HepG2 (cell line): Measurements from ENCODE around the gene TMEM200B. TPM values are rescaled to one million over a fixed set of nuclear protein-coding genes. Genes with fewer than 3 reads are reported as not detected.
"Not testable (repeated sequence)": the region's sequence is repeated elsewhere in the genome, so short reads cannot be mapped to it uniquely, and the experiment has no call there.

ENCODE experiments used
- ATAC-seq: fragments of 200-7000 bp; cut with Tn5 transposase; 3 replicates; pipeline ENCODE4 v1.9.1; 2020; ENCODE audit warnings: mild to moderate bottlenecking, moderate library complexity
- BruUV-seq: library from RNA; stranded (reverse); fragments of 400-500 nt; replicated peaks from 2 replicates; lab custom pipeline; 2021; lab: Mats Ljungman, UMichigan
- CTCF ChIA-PET: fragments of 300-600 bp; formaldehyde crosslinking; extraction: SDS; loops from one replicate; lab custom pipeline; 2021; ENCODE audit warnings: low total read pairs, inconsistent platforms, low intra/inter-chr PET ratio; lab: Yijun Ruan, JAX
- POLR2A ChIA-PET: fragments of 350-600 bp; sonication (Branson Sonifier 250); formaldehyde crosslinking; loops from one replicate; lab custom pipeline; 2020; ENCODE audit warnings: antibody characterized with exemption, inconsistent platforms; lab: Yijun Ruan, JAX
- DNase-seq: peaks from one replicate; pipeline ENCODE4 v3.0.0-alpha.2; 2015; ENCODE audit warnings: low spot score
- FAIRE-seq: peaks from 3 replicates; lab custom pipeline; 2011; peaks lifted over from hg19 to GRCh38; lab: Jason Lieb, UNC
- H2AFZ ChIP-seq: one replicate; pipeline ENCODE4 v1.6.1; 2011; ENCODE audit warnings: low read length, inconsistent platforms
- H3K27ac ChIP-seq: fragments of 300-600 bp; 3 replicates; pipeline ENCODE4 v1.8.0; 2011; ENCODE audit warnings: mixed run types, mild to moderate bottlenecking, mixed read lengths, low read length, inconsistent platforms; ENCODE audit not compliant: insufficient read depth; ENCODE audit errors: extremely low read length
- H3K27me3 ChIP-seq, 2 experiments: fragments of 200-600 bp in 1 of 2; 2 replicates in 1 of 2; 3 replicates in 1 of 2; pipeline versions ENCODE4 v1.6.0 to v1.8.0; 2011; ENCODE audit warnings: low read length in 2 of 2, mild to moderate bottlenecking in 2 of 2, moderate library complexity in 2 of 2, inconsistent platforms in 1 of 2; ENCODE audit not compliant: insufficient read depth in 2 of 2, control insufficient read depth in 1 of 2
- H3K36me3 ChIP-seq, 2 experiments: fragments of 200-600 bp in 1 of 2; replicated peaks in 1 of 2; 2 replicates in 1 of 2; 3 replicates in 1 of 2; pipeline versions ENCODE4 v1.5.1 to v1.8.0; 2011; ENCODE audit warnings: low read length in 2 of 2, inconsistent platforms in 1 of 2; ENCODE audit not compliant: insufficient read depth in 2 of 2, control insufficient read depth in 1 of 2
- H3K4me1 ChIP-seq: 2 replicates; pipeline ENCODE4 v1.5.1; 2012; ENCODE audit warnings: low read length, inconsistent platforms; ENCODE audit not compliant: insufficient read depth
- H3K4me2 ChIP-seq: 2 replicates; pipeline ENCODE4 v1.6.0; 2011; ENCODE audit warnings: low read depth, low read length, inconsistent platforms
- H3K4me3 ChIP-seq, 3 experiments: fragments of 200-600 bp in 1 of 3; sonication (generic), shearing (Covaris generic) in 1 of 3; replicated peaks in 1 of 3; 2 replicates each; pipeline ENCODE4 v1.5.1; 2011 to 2016; ENCODE audit warnings: low read length in 3 of 3, inconsistent platforms in 2 of 3, low read depth in 2 of 3, mild to moderate bottlenecking in 2 of 3, control low read depth in 1 of 3, mixed read lengths in 1 of 3; ENCODE audit not compliant: insufficient read depth in 1 of 3
- H3K79me2 ChIP-seq: one replicate; pipeline ENCODE4 v1.6.1; 2011; ENCODE audit warnings: low read length, inconsistent platforms; ENCODE audit not compliant: insufficient read depth
- H3K9ac ChIP-seq: 2 replicates; pipeline ENCODE4 v1.6.0; 2011; ENCODE audit warnings: mild to moderate bottlenecking, low read depth, low read length, inconsistent platforms; ENCODE audit not compliant: insufficient read depth
- H3K9me3 ChIP-seq: 2 replicates; pipeline ENCODE4 v1.5.1; 2012; ENCODE audit warnings: mild to moderate bottlenecking, low read length
- H4K20me1 ChIP-seq: 2 replicates; pipeline ENCODE4 v1.6.0; 2011; ENCODE audit warnings: inconsistent platforms, mild to moderate bottlenecking, low read length, moderate library complexity; ENCODE audit not compliant: insufficient read depth
- TBX2 ChIP-seq: sonication (generic); formaldehyde crosslinking; IDR thresholded peaks from 2 replicates; pipeline ENCODE4 v1.5.0; 2020; ENCODE audit warnings: missing genetic modification reagents, mild to moderate bottlenecking, borderline replicate concordance
- ZNF615 ChIP-seq: sonication (generic); formaldehyde crosslinking; IDR thresholded peaks from 2 replicates; pipeline ENCODE4 v1.5.0; 2020; ENCODE audit warnings: mild to moderate bottlenecking, missing genetic modification reagents, borderline replicate concordance
- WGBS: methylation state at CpG from one replicate; pipeline ENCODE4 v1.1.6; 2017; ENCODE audit warnings: low lambda C conversion rate; 5-methylcytosine and 5-hydroxymethylcytosine counted together
- in situ Hi-C: cut with HindIII; loops from 2 replicates; pipeline ENCODE4 v1.10.0; 2017; ENCODE audit warnings: low pct_unique_long_range_greater_than_20kb; ENCODE audit not compliant: extremely low pct_ligation_motif_present
- intact Hi-C: fragments of 100-400 bp; cut with micrococcal nuclease; formaldehyde crosslinking; loops from one replicate; pipeline ENCODE4 v1.10.0; 2022; ENCODE audit not compliant: unreplicated experiment
- polyA plus RNA-seq, 8 experiments: library from polyadenylated mRNA; depleted of rRNA in 3 of 8; stranded (reverse) in 7 of 8; unstranded in 1 of 8; fragments of >200 nt; fragmentation: Illumina TruSeq in 4 of 8; extraction: Trizol in 4 of 8; gene quantifications; 2 replicates each; pipeline versions ENCODE4 v1.2.1 to v1.2.3, GENCODE V29; 2011 to 2016; ENCODE audit warnings: low read depth in 4 of 8, missing spikeins in 1 of 8, mixed read lengths in 1 of 8; ENCODE audit not compliant: insufficient read depth in 1 of 8
- total RNA-seq, 5 experiments: library from RNA; depleted of rRNA; stranded (reverse); fragments of >200 nt; fragmentation: Illumina TruSeq; extraction: Trizol; gene quantifications; 2 replicates each; pipeline ENCODE4 v1.2.3, GENCODE V29; 2016; ENCODE audit warnings: low read depth in 1 of 5
- TF ChIP-seq, protein P1 (sequence below): sonication (generic); formaldehyde crosslinking; IDR thresholded peaks from 2 replicates; pipeline ENCODE4 v1.5.0; 2020; ENCODE audit warnings: mild to moderate bottlenecking, missing genetic modification reagents, borderline replicate concordance

TMEM200B gene
- total and polyA plus RNA-seq, 2 of the 13 experiments (the other 11 are each of a cell fraction or from before 2014, with no cell fraction given) = 1.1 to 1.4 TPM

DNA sequence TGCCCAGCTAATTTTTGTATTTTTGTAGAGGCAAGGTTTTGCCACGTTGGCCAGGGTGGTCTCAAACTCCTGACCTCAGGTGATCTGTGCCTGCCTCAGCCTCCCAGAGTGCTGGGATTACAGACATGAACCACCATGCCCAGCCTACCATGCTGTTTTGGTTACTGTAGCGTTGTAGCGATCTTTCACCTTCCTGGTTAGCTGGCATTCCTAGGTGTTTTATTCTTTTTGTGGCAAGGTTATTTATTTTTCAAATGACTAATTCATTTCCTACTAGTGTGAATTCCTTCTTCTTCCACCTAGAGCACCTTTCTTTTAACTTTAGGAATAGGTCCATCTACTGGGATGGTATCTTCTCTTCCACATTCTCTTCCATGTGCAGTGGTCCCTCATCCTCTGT lies 29.3 kb downstream of the TMEM200B start (continued):
- TF ChIP-seq, protein P1, sequence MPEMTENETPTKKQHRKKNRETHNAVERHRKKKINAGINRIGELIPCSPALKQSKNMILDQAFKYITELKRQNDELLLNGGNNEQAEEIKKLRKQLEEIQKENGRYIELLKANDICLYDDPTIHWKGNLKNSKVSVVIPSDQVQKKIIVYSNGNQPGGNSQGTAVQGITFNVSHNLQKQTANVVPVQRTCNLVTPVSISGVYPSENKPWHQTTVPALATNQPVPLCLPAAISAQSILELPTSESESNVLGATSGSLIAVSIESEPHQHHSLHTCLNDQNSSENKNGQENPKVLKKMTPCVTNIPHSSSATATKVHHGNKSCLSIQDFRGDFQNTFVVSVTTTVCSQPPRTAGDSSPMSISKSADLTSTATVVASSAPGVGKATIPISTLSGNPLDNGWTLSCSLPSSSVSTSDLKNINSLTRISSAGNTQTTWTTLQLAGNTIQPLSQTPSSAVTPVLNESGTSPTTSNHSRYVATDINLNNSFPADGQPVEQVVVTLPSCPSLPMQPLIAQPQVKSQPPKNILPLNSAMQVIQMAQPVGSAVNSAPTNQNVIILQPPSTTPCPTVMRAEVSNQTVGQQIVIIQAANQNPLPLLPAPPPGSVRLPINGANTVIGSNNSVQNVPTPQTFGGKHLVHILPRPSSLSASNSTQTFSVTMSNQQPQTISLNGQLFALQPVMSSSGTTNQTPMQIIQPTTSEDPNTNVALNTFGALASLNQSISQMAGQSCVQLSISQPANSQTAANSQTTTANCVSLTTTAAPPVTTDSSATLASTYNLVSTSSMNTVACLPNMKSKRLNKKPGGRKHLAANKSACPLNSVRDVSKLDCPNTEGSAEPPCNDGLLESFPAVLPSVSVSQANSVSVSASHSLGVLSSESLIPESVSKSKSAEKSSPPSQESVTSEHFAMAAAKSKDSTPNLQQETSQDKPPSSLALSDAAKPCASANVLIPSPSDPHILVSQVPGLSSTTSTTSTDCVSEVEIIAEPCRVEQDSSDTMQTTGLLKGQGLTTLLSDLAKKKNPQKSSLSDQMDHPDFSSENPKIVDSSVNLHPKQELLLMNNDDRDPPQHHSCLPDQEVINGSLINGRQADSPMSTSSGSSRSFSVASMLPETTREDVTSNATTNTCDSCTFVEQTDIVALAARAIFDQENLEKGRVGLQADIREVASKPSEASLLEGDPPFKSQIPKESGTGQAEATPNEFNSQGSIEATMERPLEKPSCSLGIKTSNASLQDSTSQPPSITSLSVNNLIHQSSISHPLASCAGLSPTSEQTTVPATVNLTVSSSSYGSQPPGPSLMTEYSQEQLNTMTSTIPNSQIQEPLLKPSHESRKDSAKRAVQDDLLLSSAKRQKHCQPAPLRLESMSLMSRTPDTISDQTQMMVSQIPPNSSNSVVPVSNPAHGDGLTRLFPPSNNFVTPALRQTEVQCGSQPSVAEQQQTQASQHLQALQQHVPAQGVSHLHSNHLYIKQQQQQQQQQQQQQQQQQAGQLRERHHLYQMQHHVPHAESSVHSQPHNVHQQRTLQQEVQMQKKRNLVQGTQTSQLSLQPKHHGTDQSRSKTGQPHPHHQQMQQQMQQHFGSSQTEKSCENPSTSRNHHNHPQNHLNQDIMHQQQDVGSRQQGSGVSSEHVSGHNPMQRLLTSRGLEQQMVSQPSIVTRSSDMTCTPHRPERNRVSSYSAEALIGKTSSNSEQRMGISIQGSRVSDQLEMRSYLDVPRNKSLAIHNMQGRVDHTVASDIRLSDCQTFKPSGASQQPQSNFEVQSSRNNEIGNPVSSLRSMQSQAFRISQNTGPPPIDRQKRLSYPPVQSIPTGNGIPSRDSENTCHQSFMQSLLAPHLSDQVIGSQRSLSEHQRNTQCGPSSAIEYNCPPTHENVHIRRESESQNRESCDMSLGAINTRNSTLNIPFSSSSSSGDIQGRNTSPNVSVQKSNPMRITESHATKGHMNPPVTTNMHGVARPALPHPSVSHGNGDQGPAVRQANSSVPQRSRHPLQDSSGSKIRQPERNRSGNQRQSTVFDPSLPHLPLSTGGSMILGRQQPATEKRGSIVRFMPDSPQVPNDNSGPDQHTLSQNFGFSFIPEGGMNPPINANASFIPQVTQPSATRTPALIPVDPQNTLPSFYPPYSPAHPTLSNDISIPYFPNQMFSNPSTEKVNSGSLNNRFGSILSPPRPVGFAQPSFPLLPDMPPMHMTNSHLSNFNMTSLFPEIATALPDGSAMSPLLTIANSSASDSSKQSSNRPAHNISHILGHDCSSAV = no peak
- TF ChIP-seq TBX2 (CRISPR knock-in tag) (no peak), ZNF615 (CRISPR knock-in tag) (no peak)

GRCh38 chr1:29092704-29093103 lies 31.0 kb downstream of the TMEM200B start:
- H3K4me3 ChIP-seq, H2AFZ ChIP-seq, FAIRE-seq, BruUV-seq, H4K20me1 ChIP-seq, H3K4me2 ChIP-seq, H3K27ac ChIP-seq, ATAC-seq, POLR2A ChIA-PET, H3K9ac ChIP-seq, DNase-seq, H3K79me2 ChIP-seq, H3K9me3 ChIP-seq, intact Hi-C loops, H3K27me3 ChIP-seq, in situ Hi-C loops, CTCF ChIA-PET, H3K4me1 ChIP-seq: not testable (repeated sequence)
- WGBS = 92% methylated on average over 5 of the region's 5 CpGs
- H3K36me3 ChIP-seq = peaks cover 0 to 16% of the 10 kb centered on the region in 2 experiments; a peak in 2 of 5 replicates
